T-cell (primary cell): ENCODE results near the gene ZNF562. TPM values are rescaled to one million over a fixed set of nuclear protein-coding genes. Genes with fewer than 3 reads are reported as not detected.

Source experiments
- ATAC-seq, 4 experiments: fragments of 200-7000 bp in 3 of 4; fragments of 150-1000 bp in 1 of 4; cut with Tn5 transposase; replicated peaks in 1 of 4; 1 replicate in 3 of 4; 2 replicates in 1 of 4; pipeline ENCODE4 v1.10.0; 2021; ENCODE audit warnings: moderate library complexity in 3 of 4, mild to moderate bottlenecking in 2 of 4, moderate number of reproducible peaks in 1 of 4
- CTCF ChIA-PET, 2 donors: fragments of 300-600 bp; sonication (Branson Sonifier 250); formaldehyde crosslinking; loops; one replicate each; lab custom pipeline; 2022; ENCODE audit warnings: antibody characterized with exemption in 2 of 2; lab: Charles Lee
- POLR2A ChIA-PET, 2 donors: fragments of 300-600 bp; sonication (Branson Sonifier 250); formaldehyde crosslinking; loops; one replicate each; lab custom pipeline; 2022; ENCODE audit warnings: antibody characterized with exemption in 2 of 2; lab: Charles Lee
- DNase-seq, 35 experiments: peaks; one replicate each; pipeline versions ENCODE4 v3.0.0 to v3.0.0-alpha.2; 2013 to 2023
- H3K27ac ChIP-seq: one replicate; pipeline ENCODE4 v1.5.1; 2013; ENCODE audit warnings: low read length
- H3K27me3 ChIP-seq, 2 experiments: replicated peaks in 1 of 2; 1 replicate in 1 of 2; 2 replicates in 1 of 2; pipeline versions ENCODE4 v1.6.1 to v1.7.0; 2013; ENCODE audit warnings: low read length in 1 of 2, mixed read lengths in 1 of 2; ENCODE audit not compliant: control insufficient read depth in 2 of 2, insufficient read depth in 2 of 2; ENCODE audit errors: extremely low read depth in 1 of 2
- H3K36me3 ChIP-seq, 2 donors: 1 replicate in 1 of 2; 2 replicates in 1 of 2; pipeline versions ENCODE4 v1.6.1 to v1.7.0; 2013; ENCODE audit warnings: low read length in 1 of 2; ENCODE audit not compliant: control insufficient read depth in 2 of 2, insufficient read depth in 1 of 2; ENCODE audit errors: extremely low read depth in 1 of 2
- H3K4me1 ChIP-seq, 2 experiments: 1 replicate in 1 of 2; 2 replicates in 1 of 2; pipeline versions ENCODE4 v1.6.1 to v1.7.0; 2013; ENCODE audit warnings: low read length in 2 of 2, mixed read lengths in 1 of 2; ENCODE audit not compliant: insufficient read depth in 2 of 2, control insufficient read depth in 1 of 2; ENCODE audit errors: extremely low read depth in 1 of 2
- H3K4me3 ChIP-seq, 2 donors: 1 replicate in 1 of 2; 2 replicates in 1 of 2; pipeline versions ENCODE4 v1.5.1 to v1.7.0; 2013; ENCODE audit warnings: mild to moderate bottlenecking in 2 of 2, low read length in 1 of 2, moderate library complexity in 1 of 2; ENCODE audit not compliant: control insufficient read depth in 1 of 2; ENCODE audit errors: extremely low read depth in 1 of 2
- H3K9me3 ChIP-seq: 2 replicates; pipeline ENCODE4 v1.7.0; 2013
- H3K27ac Mint-ChIP-seq, 2 donors: one replicate each; pipeline ENCODE4 v1.8.0; 2020 to 2021; ENCODE audit warnings: mild to moderate bottlenecking in 2 of 2, mixed read lengths in 2 of 2
- H3K27me3 Mint-ChIP-seq, 2 donors: one replicate each; pipeline ENCODE4 v1.8.0; 2021 to 2022; ENCODE audit warnings: mixed read lengths in 2 of 2
- H3K36me3 Mint-ChIP-seq: one replicate; pipeline ENCODE4 v1.8.0; 2021; ENCODE audit warnings: mixed read lengths
- H3K4me1 Mint-ChIP-seq, 3 donors: one replicate each; pipeline ENCODE4 v1.8.0; 2020 to 2022; ENCODE audit warnings: mixed read lengths in 3 of 3, mild to moderate bottlenecking in 1 of 3
- H3K4me3 Mint-ChIP-seq, 3 donors: one replicate each; pipeline ENCODE4 v1.8.0; 2020 to 2022; ENCODE audit warnings: mild to moderate bottlenecking in 3 of 3, mixed read lengths in 3 of 3, moderate library complexity in 3 of 3
- H3K9me3 Mint-ChIP-seq, 3 donors: one replicate each; pipeline ENCODE4 v1.8.0; 2020 to 2022; ENCODE audit warnings: mixed read lengths in 3 of 3
- WGBS: methylation state at CpG from one replicate; pipeline ENCODE4 v1.1.5; 2013; ENCODE audit warnings: missing lambda C conversion rate; ENCODE audit not compliant: insufficient coverage; 5-methylcytosine and 5-hydroxymethylcytosine counted together
- total RNA-seq, 35 experiments: library from RNA in 6 of 35; stranded (reverse) in 6 of 35; fragments of 120-200 nt in 1 of 35; gene quantifications; one replicate each; pipeline versions ENCODE4 v1.2.1 to v1.2.4 and lab custom pipeline; 2013 to 2026

Gene ZNF562
- total RNA-seq, 5 donors from 2014 or later (not counting 1 experiment from before 2014, with no cell fraction given): 13.8 to 23.1 (median 21.7) TPM

DNA sequence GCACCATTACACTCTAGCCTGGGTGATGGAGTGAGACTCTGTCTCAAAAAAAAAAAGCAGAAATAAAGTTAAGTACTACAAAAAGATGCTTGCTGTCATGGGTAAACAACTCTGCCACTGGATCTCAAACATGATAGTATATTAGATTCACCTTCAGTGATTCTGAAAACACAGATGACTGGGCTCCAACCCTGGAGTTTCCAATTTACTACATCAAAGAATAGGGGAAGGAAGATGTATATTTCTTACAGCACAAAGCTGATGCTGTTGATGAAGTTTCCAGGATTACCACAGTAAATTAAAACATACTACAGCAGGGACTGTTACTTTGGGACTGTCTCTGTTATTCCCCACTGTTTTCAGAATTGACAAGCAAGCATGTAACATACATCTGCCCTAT, 59.1 kb downstream of the ZNF562 start:
- H3K36me3 Mint-ChIP-seq: peaks cover 69% of the 10 kb centered on the region

DNA sequence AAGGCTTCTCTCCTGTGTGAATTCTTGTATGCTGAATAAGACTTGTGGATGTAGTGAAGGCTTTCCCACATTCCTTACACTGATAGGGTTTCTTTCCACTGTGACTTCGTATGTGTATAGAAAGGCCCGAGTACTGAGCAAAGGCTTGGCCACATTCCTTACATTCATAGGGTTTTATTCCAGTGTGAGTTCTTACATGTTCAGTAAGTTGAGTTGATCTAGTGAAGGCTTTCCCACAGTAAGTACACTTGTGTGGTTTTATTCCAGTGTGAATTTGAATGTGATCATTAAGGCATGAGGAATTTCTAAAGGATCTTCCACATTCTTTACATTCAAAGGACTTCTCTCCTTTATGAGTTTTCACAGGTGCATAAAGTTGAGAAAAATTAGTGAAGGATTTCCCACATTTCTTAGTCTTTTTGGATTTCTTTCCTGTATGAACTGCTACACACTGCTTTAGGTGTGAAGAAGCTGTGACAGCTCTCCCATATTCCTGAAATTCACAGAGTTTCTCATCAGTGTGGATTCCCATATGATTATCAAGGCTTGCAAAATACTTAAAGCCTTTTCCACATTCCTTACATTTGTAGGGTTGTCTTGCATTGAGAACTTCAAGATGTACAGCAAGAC, 64.3 kb downstream of the ZNF562 start:
- no CpG with 5 or more reads among the region's 2 CpGs for WGBS
- Histone ChIP-seq H3K4me3 (no peak overlapping the region), H3K27me3 (no peaks in the 10 kb centered on the region), H3K27ac (no peak overlapping the region), H3K36me3 (peaks cover 31 to 60% of the 10 kb centered on the region in 2 donors), H3K9me3 (peaks cover 23% of the 10 kb centered on the region), H3K4me1 (no peaks in the 10 kb centered on the region)
- Mint-ChIP-seq H3K27me3 (no peaks in the 10 kb centered on the region), H3K9me3 (peaks cover 11 to 32% (median 30%) of the 10 kb centered on the region in 3 donors), H3K27ac (no peak overlapping the region), H3K4me1 (no peaks in the 10 kb centered on the region), H3K4me3 (no peak overlapping the region), H3K36me3 (peaks cover 73% of the 10 kb centered on the region)
- POLR2A ChIA-PET: no interaction called here
- CTCF ChIA-PET: no interaction called here
- ATAC-seq (no peak), DNase-seq (no peak)

More for the DNA sequence above, 59.1 kb downstream of the ZNF562 start:
- Histone ChIP-seq H3K9me3 (peaks cover 12% of the 10 kb centered on the region), H3K4me1 (peaks cover 8 to 11% of the 10 kb centered on the region in 2 experiments), H3K36me3 (peaks cover 27 to 83% of the 10 kb centered on the region in 2 donors), H3K27me3 (no peaks in the 10 kb centered on the region), H3K27ac (no peak overlapping the region), H3K4me3 (no peak overlapping the region)
- POLR2A ChIA-PET: no interaction called here
- CTCF ChIA-PET: interaction anchor here (0.6 kb wide), 2 partner anchors 184 to 245 kb away, joined by 3 to 5 read pairs; no protein-coding TSS in a partner anchor
- peaks cover 6 to 13% (median 10%) of the 10 kb centered on the region in 3 donors for H3K4me1 Mint-ChIP-seq
- no peak overlapping the region for H3K27ac Mint-ChIP-seq
- ATAC-seq (no peak), DNase-seq (no peak)
- H3K9me3 Mint-ChIP-seq: peaks cover 2 to 5% (median 3%) of the 10 kb centered on the region in 3 donors
- no peak overlapping the region for H3K4me3 Mint-ChIP-seq
- no peaks in the 10 kb centered on the region for H3K27me3 Mint-ChIP-seq

DNA sequence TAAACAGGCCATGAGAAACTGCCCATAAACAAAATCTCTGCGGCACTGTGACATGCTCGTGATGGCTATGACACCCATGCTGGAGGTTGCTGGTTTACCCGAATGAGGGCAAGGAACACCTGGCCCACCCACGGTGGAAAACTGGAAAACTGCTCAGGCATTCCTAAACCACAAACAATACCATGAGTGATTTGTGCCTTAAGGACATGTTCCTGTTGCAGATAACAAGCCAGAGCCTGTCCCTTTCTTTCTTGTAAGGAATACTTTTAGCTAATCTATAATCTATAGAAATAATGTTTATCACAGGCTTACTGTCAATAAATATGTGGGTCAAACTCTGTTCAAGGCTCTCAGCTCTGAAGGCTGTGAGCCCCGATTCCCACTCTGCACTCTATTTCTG, 66.0 kb downstream of the ZNF562 start:
- Histone ChIP-seq H3K27me3 (no peaks in the 10 kb centered on the region), H3K27ac (no peak overlapping the region), H3K9me3 (peaks cover 23% of the 10 kb centered on the region), H3K4me1 (no peaks in the 10 kb centered on the region), H3K4me3 (peak overlapping the region in 1 of 2 donors; percentile 15), H3K36me3 (peaks cover 26 to 44% of the 10 kb centered on the region in 2 donors)
- Mint-ChIP-seq H3K4me1 (no peaks in the 10 kb centered on the region), H3K9me3 (peaks cover 11 to 35% (median 32%) of the 10 kb centered on the region in 3 donors), H3K36me3 (peaks cover 60% of the 10 kb centered on the region), H3K27ac (no peak overlapping the region), H3K4me3 (no peak overlapping the region), H3K27me3 (no peaks in the 10 kb centered on the region)
- CTCF ChIA-PET: no interaction called here
- ATAC-seq (no peak), DNase-seq (no peak)
- 95% methylated on average over 4 of the region's 5 CpGs for WGBS
- POLR2A ChIA-PET: no interaction called here

DNA sequence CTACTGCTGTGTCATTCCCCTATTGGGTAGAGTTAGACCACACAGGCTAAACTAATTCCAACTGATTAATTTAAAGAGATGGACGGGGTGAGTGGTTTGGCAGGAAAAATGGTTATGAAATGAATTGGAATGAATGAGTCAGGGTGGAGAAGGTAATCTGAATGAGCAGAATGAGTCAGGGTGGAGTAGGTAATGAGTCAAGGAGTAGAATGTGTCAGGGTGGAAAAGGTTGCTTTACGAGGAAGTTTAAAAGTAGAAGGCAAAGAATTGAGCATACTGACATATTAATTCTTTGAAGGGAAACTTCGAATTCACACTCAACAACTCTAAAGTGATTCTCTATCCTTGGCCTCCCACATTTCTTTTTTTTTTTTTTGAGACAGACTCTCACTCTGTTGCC, 77.9 kb downstream of the ZNF562 start:
- H3K4me1 Mint-ChIP-seq: no peaks in the 10 kb centered on the region
- peaks cover 10% of the 10 kb centered on the region in 2 donors for H3K27me3 Mint-ChIP-seq
- Histone ChIP-seq H3K27ac (no peak overlapping the region), H3K9me3 (no peaks in the 10 kb centered on the region), H3K36me3 (no peaks in the 10 kb centered on the region), H3K4me1 (no peaks in the 10 kb centered on the region), H3K27me3 (peaks cover 0 to 2% of the 10 kb centered on the region in 2 experiments), H3K4me3 (no peak overlapping the region)
- WGBS: 29% methylated on average over 1 of the region's 3 CpGs
- ChIA-PET CTCF (no interaction called here), POLR2A (no interaction called here)
- no peak overlapping the region for H3K4me3 Mint-ChIP-seq
- ATAC-seq: no peak
- H3K9me3 Mint-ChIP-seq: peaks cover 4 to 9% (median 8%) of the 10 kb centered on the region in 3 donors
- DNase-seq: no peak
- no peak overlapping the region for H3K27ac Mint-ChIP-seq
- no peaks in the 10 kb centered on the region for H3K36me3 Mint-ChIP-seq

Other genes starting within 250 kb of the ZNF562 start
- gene ZNF266, start 239.5 kb downstream of the ZNF562 start, total RNA-seq: 100 to 1,000 TPM in 1 of 5 donors, 10 to 100 TPM in 4; 44.2 to 117 (median 71.1) TPM
- not detected for gene ZNF560, start 176.5 kb downstream of the ZNF562 start, total RNA-seq
- gene ZNF426, start 136.5 kb downstream of the ZNF562 start, total RNA-seq: 10 to 100 TPM in 4 of 5 donors, 1 to 10 TPM in 1; 8.3 to 18.1 (median 13.2) TPM
- 10 to 100 TPM; 36.6 to 53.4 (median 48.4) TPM for gene ZNF121, start 90.6 kb downstream of the ZNF562 start, total RNA-seq
- 10 to 100 TPM; 36.7 to 47.2 (median 41.2) TPM for gene ZNF561, start 53.9 kb downstream of the ZNF562 start, total RNA-seq
- gene ZNF846, start 93.6 kb upstream of the ZNF562 start, total RNA-seq: 10 to 100 TPM; 13.7 to 19.7 (median 18.4) TPM
- gene FBXL12, start 144.0 kb upstream of the ZNF562 start, total RNA-seq: 10 to 100 TPM; 31.5 to 37.7 (median 35.0) TPM
- gene UBL5, start 152.8 kb upstream of the ZNF562 start, total RNA-seq: 100 to 1,000 TPM; 205 to 228 (median 215) TPM
- gene PIN1, start 160.2 kb upstream of the ZNF562 start, total RNA-seq: 10 to 100 TPM; 49.4 to 92.6 (median 79.4) TPM